SU-DHL-6 (cell line): ENCODE measurements around the gene RNF17.

ENCODE experiments used
- H2AFZ ChIP-seq: fragments of 200-600 bp; sonication (generic); 2 replicates; pipeline ENCODE4 v1.6.1; 2014; ENCODE audit warnings: low read depth, mild to moderate bottlenecking, moderate library complexity, mixed read lengths, antibody characterized with exemption, low read length; ENCODE audit not compliant: severe bottlenecking
- H3F3A ChIP-seq: fragments of 200-600 bp; shearing (Covaris generic); 2 replicates; pipeline ENCODE4 v1.6.0; 2016; ENCODE audit warnings: antibody characterized with exemption, mild to moderate bottlenecking; ENCODE audit not compliant: insufficient read depth
- H3K27ac ChIP-seq: fragments of 200-600 bp; sonication (generic); 2 replicates; pipeline ENCODE4 v1.5.1; 2016; ENCODE audit warnings: low read depth, mild to moderate bottlenecking, low read length, moderate library complexity, mixed read lengths
- H3K27me3 ChIP-seq: fragments of 200-600 bp; sonication (generic), shearing (Covaris generic); 2 replicates; pipeline ENCODE4 v1.6.0; 2014; ENCODE audit warnings: mild to moderate bottlenecking, low read length
- H3K36me3 ChIP-seq: fragments of 200-600 bp; sonication (generic); 2 replicates; pipeline ENCODE4 v1.6.1; 2014; ENCODE audit warnings: mild to moderate bottlenecking, low read length, mixed read lengths
- H3K4me2 ChIP-seq: fragments of 300-600, 200-600 bp; shearing (Covaris generic), sonication (generic); 2 replicates; pipeline ENCODE4 v1.6.0; 2014; ENCODE audit warnings: low read length, low read depth, mild to moderate bottlenecking; ENCODE audit not compliant: poor library complexity, severe bottlenecking
- H3K4me3 ChIP-seq: fragments of 200-600 bp; sonication (generic); 2 replicates; pipeline ENCODE4 v1.5.1; 2014; ENCODE audit warnings: antibody characterized with exemption, low read length, mild to moderate bottlenecking, mixed read lengths; ENCODE audit not compliant: insufficient read depth, poor library complexity, severe bottlenecking
- H3K79me2 ChIP-seq: fragments of 200-600 bp; sonication (generic); 2 replicates; pipeline ENCODE4 v1.6.1; 2014; ENCODE audit warnings: mild to moderate bottlenecking, low read length, moderate library complexity; ENCODE audit not compliant: insufficient read depth
- H3K9ac ChIP-seq: fragments of 200-600 bp; sonication (generic); 2 replicates; pipeline ENCODE4 v1.7.0; 2014; ENCODE audit warnings: mild to moderate bottlenecking, low read length
- H3K9me2 ChIP-seq: fragments of 200-600 bp; sonication (generic); replicated peaks from 2 replicates; pipeline ENCODE4 v1.6.1; 2014; ENCODE audit warnings: low read length; ENCODE audit not compliant: insufficient read depth
- H3K9me3 ChIP-seq: fragments of 200-600 bp; sonication (generic); 2 replicates; pipeline ENCODE4 v1.6.1; 2014; ENCODE audit warnings: low read length, mixed read lengths; ENCODE audit not compliant: insufficient read depth
- H4K20me1 ChIP-seq: fragments of 200-600 bp; sonication (generic); 2 replicates; pipeline ENCODE4 v1.6.1; 2014; ENCODE audit warnings: low read depth, mild to moderate bottlenecking, antibody characterized with exemption, low read length, moderate library complexity, mixed read lengths
- CTCF ChIP-seq: fragments of 200-600 bp; sonication (generic); IDR thresholded peaks from one replicate; pipeline ENCODE4 v1.5.1; 2017; ENCODE audit warnings: antibody characterized with exemption, mild to moderate bottlenecking, low read length, moderate library complexity; ENCODE audit not compliant: insufficient read depth, poor library complexity, severe bottlenecking
- EZH2phosphoT487 ChIP-seq: fragments of 200-600 bp; sonication (generic), shearing (Covaris generic); conservative IDR thresholded peaks from 2 replicates; pipeline ENCODE4 v1.6.1; 2018; ENCODE audit warnings: mild to moderate bottlenecking, antibody characterized with exemption, low read length, moderate library complexity, mixed read lengths

RNF17 gene

DNA sequence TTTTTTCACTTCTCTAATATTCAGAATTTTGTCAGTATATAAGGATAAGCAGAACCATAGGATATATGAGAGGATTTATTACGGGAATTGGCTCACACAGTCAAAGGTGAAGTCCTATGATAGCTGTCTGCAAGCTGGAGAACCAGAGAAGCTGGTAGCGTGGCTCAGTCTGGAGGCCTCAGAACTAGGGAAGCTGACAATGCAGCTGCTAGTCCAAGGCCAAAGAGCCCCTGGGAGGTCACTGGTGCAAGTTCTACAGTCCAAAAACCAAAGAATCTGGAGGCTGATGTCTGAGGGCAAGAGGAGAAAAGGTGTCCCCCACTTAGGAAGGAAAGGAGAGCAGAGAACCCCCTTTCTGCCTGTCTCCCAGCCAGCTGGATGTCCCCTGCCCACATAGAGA is 114.4 kb downstream of the RNF17 start:
- no peak overlapping the region for H3K27ac ChIP-seq
- no peak overlapping the region for H2AFZ ChIP-seq
- H3K4me2 ChIP-seq: no peak overlapping the region

GRCh38 chr13:24882665-24883064 is 118.7 kb downstream of the RNF17 start:
- Histone ChIP-seq H4K20me1 (no peaks in the 10 kb centered on the region), H3K4me3 (no peak overlapping the region), H3K9ac (no peak overlapping the region), H3K27ac (no peak overlapping the region), H3K9me2 (no peaks in the 10 kb centered on the region), H3K79me2 (no peaks in the 10 kb centered on the region), H3K27me3 (no peaks in the 10 kb centered on the region), H2AFZ (no peak overlapping the region), H3K9me3 (no peaks in the 10 kb centered on the region), H3K36me3 (peaks cover 14% of the 10 kb centered on the region; the same call in 1 of the 2 replicates), H3F3A (0 out of 2 replicates have a peak, but pooled peaks cover 4% of the 10 kb centered on the region), H3K4me2 (no peak overlapping the region)
- TF ChIP-seq CTCF: no peak

More for the DNA sequence above, 114.4 kb downstream of the RNF17 start:
- Histone ChIP-seq H3K9me2 (no peaks in the 10 kb centered on the region), H3K36me3 (peaks cover 5% of the 10 kb centered on the region; the same call in 1 of the 2 replicates), H3K9me3 (no peaks in the 10 kb centered on the region), H3K79me2 (no peaks in the 10 kb centered on the region), H3K27me3 (no peaks in the 10 kb centered on the region), H4K20me1 (no peaks in the 10 kb centered on the region), H3K4me3 (no peak overlapping the region), H3K9ac (no peak overlapping the region), H3F3A (0 out of 2 replicates have a peak, but pooled peaks cover under 1% of the 10 kb centered on the region)
- TF ChIP-seq CTCF (no peak), EZH2phosphoT487 (no peak)

- H3K9ac ChIP-seq: no peak overlapping the region
- no peaks in the 10 kb centered on the region for H3K79me2 ChIP-seq
- H3K4me3 ChIP-seq: no peak overlapping the region
- TF ChIP-seq CTCF (no peak), EZH2phosphoT487 (no peak)
- H3K9me3 ChIP-seq: no peaks in the 10 kb centered on the region
- no peak overlapping the region for H2AFZ ChIP-seq
- no peak overlapping the region for H3K27ac ChIP-seq
- no peaks in the 10 kb centered on the region for H3K9me2 ChIP-seq
- no peaks in the 10 kb centered on the region for H3K27me3 ChIP-seq
- H3K36me3 ChIP-seq: peaks cover 12% of the 10 kb centered on the region; the same call in 1 of the 2 replicates
- no peaks in the 10 kb centered on the region for H4K20me1 ChIP-seq
- no peak overlapping the region for H3K4me2 ChIP-seq
- H3F3A ChIP-seq: 0 out of 2 replicates have a peak, but pooled peaks cover 4% of the 10 kb centered on the region
Measured at GRCh38 chr13:24887759-24888158, 123.8 kb downstream of the RNF17 start.
